H1 (cell line): Measurements from ENCODE around the gene TSPAN15. TPM values are rescaled to one million over a fixed set of nuclear protein-coding genes. Genes with fewer than 3 reads are reported as not detected.

Experiments
- CTCF ChIA-PET: fragments of 300-600 bp; sonication (Branson Sonifier 250); formaldehyde crosslinking; loops from one replicate; lab custom pipeline; 2021; ENCODE audit not compliant: partially characterized antibody; lab: Charles Lee
- POLR2A ChIA-PET: fragments of 300-600 bp; sonication (Branson Sonifier 250); formaldehyde crosslinking; loops from one replicate; lab custom pipeline; 2021; ENCODE audit warnings: inconsistent platforms; ENCODE audit not compliant: partially characterized antibody; lab: Charles Lee
- DNase-seq, 2 experiments: peaks; one replicate each; pipeline versions ENCODE4 v3.0.0 to v3.0.0-alpha.2; 2010 to 2022; ENCODE audit warnings: low spot score in 2 of 2, low read depth in 1 of 2, mixed read lengths in 1 of 2
- FAIRE-seq: peaks from 2 replicates; lab custom pipeline; 2011; peaks lifted over from hg19 to GRCh38; lab: Jason Lieb, UNC
- H2AFZ ChIP-seq: 2 replicates; pipeline ENCODE4 v1.8.1; 2012; ENCODE audit warnings: low read length, inconsistent platforms
- H2AK5ac ChIP-seq: 2 replicates; pipeline ENCODE4 v1.6.1; 2013; ENCODE audit warnings: low read depth, low read length
- H2BK120ac ChIP-seq: replicated peaks from 2 replicates; pipeline ENCODE3; 2013; ENCODE audit warnings: low read depth, low read length, inconsistent platforms
- H2BK12ac ChIP-seq: 2 replicates; pipeline ENCODE4 v1.6.1; 2013; ENCODE audit warnings: low read depth, low read length
- H2BK15ac ChIP-seq: 2 replicates; pipeline ENCODE4 v1.6.1; 2013; ENCODE audit warnings: low read length
- H2BK20ac ChIP-seq: 2 replicates; pipeline ENCODE4 v1.6.1; 2013; ENCODE audit warnings: low read length
- H2BK5ac ChIP-seq: 2 replicates; pipeline ENCODE4 v1.6.1; 2013; ENCODE audit warnings: low read depth, low read length
- H3K14ac ChIP-seq: 2 replicates; pipeline ENCODE4 v1.6.1; 2013; ENCODE audit warnings: inconsistent platforms; ENCODE audit not compliant: insufficient read length
- H3K18ac ChIP-seq: 2 replicates; pipeline ENCODE4 v1.6.1; 2013; ENCODE audit warnings: low read length; ENCODE audit errors: extremely low read depth
- H3K23ac ChIP-seq: 2 replicates; pipeline ENCODE4 v1.6.1; 2013; ENCODE audit warnings: inconsistent platforms; ENCODE audit not compliant: insufficient read length
- H3K23me2 ChIP-seq: 2 replicates; pipeline ENCODE4 v1.6.1; 2013; ENCODE audit warnings: low read depth, low read length
- H3K27ac ChIP-seq: 2 replicates; pipeline ENCODE4 v1.6.1; 2011; ENCODE audit warnings: low read depth, low read length, inconsistent platforms
- H3K27me3 ChIP-seq, 4 experiments: replicated peaks in 1 of 4; 1 replicate in 1 of 4; 2 replicates in 3 of 4; pipeline versions ENCODE4 v1.6.1 to v1.8.1; 2011 to 2013; ENCODE audit warnings: low read length in 3 of 4, mild to moderate bottlenecking in 3 of 4, inconsistent platforms in 2 of 4, mixed read lengths in 2 of 4, moderate library complexity in 1 of 4; ENCODE audit not compliant: control insufficient read depth in 3 of 4, insufficient read depth in 3 of 4; ENCODE audit errors: extremely low read depth in 1 of 4
- H3K36me3 ChIP-seq, 4 experiments: 2 replicates each; pipeline versions ENCODE4 v1.6.1 to v1.8.1; 2011 to 2013; ENCODE audit warnings: mild to moderate bottlenecking in 4 of 4, low read length in 3 of 4, moderate library complexity in 2 of 4, control low read depth in 1 of 4, inconsistent platforms in 1 of 4; ENCODE audit not compliant: insufficient read depth in 4 of 4, control insufficient read depth in 2 of 4
- H3K4ac ChIP-seq: replicated peaks from 2 replicates; pipeline ENCODE3; 2013; ENCODE audit warnings: low read length, low read depth, mixed read lengths, inconsistent platforms; ENCODE audit not compliant: insufficient read length
- H3K4me1 ChIP-seq, 4 experiments: replicated peaks in 1 of 4; 1 replicate in 1 of 4; 2 replicates in 3 of 4; pipeline versions ENCODE4 v1.6.1 to v1.8.1; 2011 to 2013; ENCODE audit warnings: low read length in 3 of 4, inconsistent platforms in 2 of 4, mixed read lengths in 1 of 4; ENCODE audit not compliant: insufficient read depth in 4 of 4, control insufficient read depth in 3 of 4
- H3K4me2 ChIP-seq, 2 experiments: 2 replicates each; pipeline versions ENCODE4 v1.6.1 to v1.8.1; 2011 to 2013; ENCODE audit warnings: low read depth in 2 of 2, low read length in 2 of 2, control low read depth in 1 of 2, inconsistent platforms in 1 of 2, mild to moderate bottlenecking in 1 of 2; ENCODE audit not compliant: insufficient read depth in 1 of 2
- H3K4me3 ChIP-seq, 4 experiments: fragments of 200-600, 300-600 bp in 1 of 4; sonication (generic), shearing (Covaris generic), sonication (Bioruptor Twin) in 1 of 4; 2 replicates each; pipeline versions ENCODE4 v1.5.1 to v1.8.1; 2011 to 2016; ENCODE audit warnings: low read length in 4 of 4, low read depth in 3 of 4, control low read depth in 2 of 4, inconsistent platforms in 2 of 4, mild to moderate bottlenecking in 2 of 4, mixed read lengths in 1 of 4, moderate library complexity in 1 of 4; ENCODE audit not compliant: insufficient read depth in 2 of 4; ENCODE audit errors: extremely low read depth in 1 of 4
- H3K56ac ChIP-seq: replicated peaks from 2 replicates; pipeline ENCODE3; 2013; ENCODE audit warnings: low read depth, mild to moderate bottlenecking, mixed read lengths, low read length, inconsistent platforms; ENCODE audit not compliant: insufficient read length
- H3K79me1 ChIP-seq: 2 replicates; pipeline ENCODE4 v1.6.1; 2013; ENCODE audit warnings: low read depth, low read length, control low read depth
- H3K79me2 ChIP-seq, 2 experiments: 2 replicates each; pipeline versions ENCODE4 v1.6.1 to v1.8.1; 2012 to 2013; ENCODE audit warnings: low read length in 2 of 2, mild to moderate bottlenecking in 2 of 2, inconsistent platforms in 1 of 2; ENCODE audit not compliant: insufficient read depth in 2 of 2, control insufficient read depth in 1 of 2
- H3K9ac ChIP-seq, 4 experiments: replicated peaks in 1 of 4; 1 replicate in 1 of 4; 2 replicates in 3 of 4; pipeline versions ENCODE4 v1.6.1 to v1.8.1; 2011 to 2013; ENCODE audit warnings: low read depth in 3 of 4, low read length in 3 of 4, control low read depth in 2 of 4, mild to moderate bottlenecking in 2 of 4, moderate library complexity in 2 of 4, inconsistent platforms in 1 of 4; ENCODE audit errors: extremely low read depth in 1 of 4
- H3K9me3 ChIP-seq, 2 experiments: 2 replicates each; pipeline versions ENCODE4 v1.6.1 to v1.8.1; 2012 to 2013; ENCODE audit warnings: mild to moderate bottlenecking in 2 of 2, moderate library complexity in 2 of 2, control low read depth in 1 of 2, inconsistent platforms in 1 of 2, low read depth in 1 of 2, low read length in 1 of 2, mixed read lengths in 1 of 2; ENCODE audit not compliant: insufficient read depth in 2 of 2
- H4K20me1 ChIP-seq, 2 experiments: replicated peaks in 1 of 2; 2 replicates each; pipeline versions ENCODE3 to v1.8.1; 2011 to 2013; ENCODE audit warnings: inconsistent platforms in 2 of 2, low read length in 2 of 2, mild to moderate bottlenecking in 1 of 2; ENCODE audit not compliant: insufficient read depth in 2 of 2, control insufficient read depth in 1 of 2
- H4K5ac ChIP-seq: 2 replicates; pipeline ENCODE4 v1.6.1; 2013; ENCODE audit warnings: low read length, low read depth, mixed read lengths, inconsistent platforms; ENCODE audit not compliant: insufficient read length
- H4K8ac ChIP-seq: 2 replicates; pipeline ENCODE4 v1.8.0; 2013; ENCODE audit warnings: mild to moderate bottlenecking, moderate library complexity, low read length, inconsistent platforms; ENCODE audit not compliant: insufficient read depth; ENCODE audit errors: extremely low read depth
- H4K91ac ChIP-seq: replicated peaks from 2 replicates; pipeline ENCODE3; 2013; ENCODE audit warnings: low read length, mixed read lengths, inconsistent platforms; ENCODE audit not compliant: insufficient read length
- BRCA1 ChIP-seq: IDR thresholded peaks from 2 replicates; pipeline ENCODE4 v1.6.1; 2012; ENCODE audit warnings: low read depth, low read length, improper control_type of control experiment
- CBX8 ChIP-seq: fragments of 300-800, 300-1000 bp; sonication (generic); IDR thresholded peaks from 2 replicates; pipeline ENCODE4 v1.7.1; 2016; ENCODE audit warnings: low read depth, low read length, borderline replicate concordance
- E2F6 ChIP-seq: IDR thresholded peaks from 2 replicates; pipeline ENCODE4 v1.6.1; 2012; ENCODE audit warnings: inconsistent platforms
- JUN ChIP-seq: IDR thresholded peaks from 2 replicates; pipeline ENCODE4 v1.6.1; 2011; ENCODE audit warnings: low read depth, mild to moderate bottlenecking, improper control_type of control experiment, low read length
- NANOG ChIP-seq: IDR thresholded peaks from 2 replicates; pipeline ENCODE4 v1.6.1; 2011; ENCODE audit warnings: low read length, low read depth, mild to moderate bottlenecking, inconsistent platforms; ENCODE audit not compliant: insufficient read depth, poor library complexity, severe bottlenecking
- PHF8 ChIP-seq: fragments of 200-600 bp; sonication (generic); conservative IDR thresholded peaks from 2 replicates; pipeline ENCODE4 v1.7.1; 2012; ENCODE audit warnings: low read depth, mild to moderate bottlenecking, inconsistent platforms, low read length, moderate library complexity
- POLR2AphosphoS5 ChIP-seq: IDR thresholded peaks from 2 replicates; pipeline ENCODE4 v1.6.1; 2011; ENCODE audit warnings: low read depth, low read length
- SIX5 ChIP-seq: IDR thresholded peaks from 2 replicates; pipeline ENCODE4 v1.6.1; 2011; ENCODE audit warnings: mild to moderate bottlenecking, low read depth, low read length
- SP4 ChIP-seq: IDR thresholded peaks from 2 replicates; pipeline ENCODE4 v1.6.1; 2012; ENCODE audit warnings: low read length, inconsistent platforms
- SRF ChIP-seq: IDR thresholded peaks from 2 replicates; pipeline ENCODE4 v1.6.1; 2011; ENCODE audit warnings: mild to moderate bottlenecking, low read depth, low read length, moderate library complexity
- TAF7 ChIP-seq: optimal IDR thresholded peaks from 2 replicates; pipeline ENCODE3; 2011; ENCODE audit warnings: low read depth, mild to moderate bottlenecking, inconsistent platforms, low read length, moderate library complexity, borderline replicate concordance
- WGBS, 2 experiments: shearing (Covaris generic) in 1 of 2; methylation state at CpG; one replicate each; pipeline versions ENCODE4 v1.1.6 to v1.1.7; 2013 to 2015; ENCODE audit warnings: low lambda C conversion rate in 2 of 2, mixed read lengths in 2 of 2, inconsistent platforms in 1 of 2, low coverage in 1 of 2, missing lambda C conversion rate in 1 of 2; ENCODE audit not compliant: insufficient replicate concordance in 2 of 2, insufficient coverage in 1 of 2, insufficient read length in 1 of 2; ENCODE audit errors: extremely low coverage in 1 of 2, missing lambda C conversion rate in 1 of 2; 5-methylcytosine and 5-hydroxymethylcytosine counted together
- polyA plus RNA-seq, 7 experiments: library from polyadenylated mRNA; depleted of rRNA in 3 of 7; stranded (reverse) in 5 of 7; unstranded in 2 of 7; fragments of >200 nt in 5 of 7; fragments of 200-250 nt in 2 of 7; gene quantifications; 1 replicate in 5 of 7; 2 replicates in 1 of 7; 4 replicates in 1 of 7; pipeline versions ENCODE4 v1.2.1 to v1.2.3, GENCODE V29; 2011 to 2013; ENCODE audit warnings: missing spikeins in 2 of 7, mixed read lengths in 2 of 7
- total RNA-seq: library from RNA; stranded (reverse); fragmentation: NEBNext Ultra II Directional; extraction: Animal tissue kit (Norgen Biotek cat#: 25700); gene quantifications from 2 replicates; pipeline ENCODE4 v1.2.1, GENCODE V29; 2021

The TSPAN15 gene
- total and polyA plus RNA-seq, 2 of the 8 experiments (the other 6 are each of a cell fraction or from before 2014, with no cell fraction given) = 9.7 to 20.0 TPM

- no peak overlapping the region for H3K14ac ChIP-seq
- H3K4me1 ChIP-seq = peaks cover 0 to 1% (median 0%) of the 10 kb centered on the region in 4 experiments; a peak in 1 of 7 replicates
- no peak overlapping the region for H3K27ac ChIP-seq
- H3K79me1 ChIP-seq = no peaks in the 10 kb centered on the region
- H3K27me3 ChIP-seq = no peaks in the 10 kb centered on the region
- no peaks in the 10 kb centered on the region for H3K23me2 ChIP-seq
- no peak overlapping the region; the same call in 1 of the 2 replicates for H4K8ac ChIP-seq
- no peak overlapping the region for H3K18ac ChIP-seq
- WGBS, 2 experiments = 84% methylated on average over 9 of the region's 9 CpGs; no CpG with 5 or more reads in 1 of the 2 experiments
- no peak overlapping the region for H3K4me3 ChIP-seq
- H3K4ac ChIP-seq = no peak overlapping the region
- H2BK20ac ChIP-seq = no peak overlapping the region
- H3K4me2 ChIP-seq = no peak overlapping the region
- ChIA-PET CTCF (interaction anchor here (0.6 to 9.1 kb wide), 7 partner anchors 15 to 167 kb away, joined by 3 to 52 read pairs (median 3); partner anchors contain the start of gene TSPAN15), POLR2A (no interaction called here)
- no peaks in the 10 kb centered on the region for H3K36me3 ChIP-seq
- no peak overlapping the region for H3K9ac ChIP-seq
- no peak overlapping the region for H3K23ac ChIP-seq
- no peak overlapping the region for H3K56ac ChIP-seq
- H3K9me3 ChIP-seq = no peaks in the 10 kb centered on the region
- no peak overlapping the region for H2BK120ac ChIP-seq
- DNase-seq (no peak), FAIRE-seq (no peak)
- H4K91ac ChIP-seq = no peak overlapping the region
- H2BK12ac ChIP-seq = no peak overlapping the region
- no peak overlapping the region for H2AK5ac ChIP-seq
- H3K79me2 ChIP-seq = no peaks in the 10 kb centered on the region
- H4K5ac ChIP-seq = no peak overlapping the region
- no peak overlapping the region for H2AFZ ChIP-seq
- H2BK15ac ChIP-seq = no peak overlapping the region
- H4K20me1 ChIP-seq = peaks cover 3 to 4% of the 10 kb centered on the region in 2 experiments
- no peak overlapping the region for H2BK5ac ChIP-seq
- no peak for TF ChIP-seq CBX8
- no peak for TF ChIP-seq SRF
- TF ChIP-seq TAF7 = no peak
- TF ChIP-seq SIX5 = no peak
- no peak for TF ChIP-seq E2F6
- no peak for TF ChIP-seq JUN
- no peak for TF ChIP-seq NANOG
- no peak for TF ChIP-seq POLR2AphosphoS5
- TF ChIP-seq BRCA1 = no peak
- no peak for TF ChIP-seq PHF8
- no peak for TF ChIP-seq SP4
These were observed 48.7 kb downstream of the TSPAN15 start for GRCh38 chr10:69499726-69500689.
